HAP-1 (cell line): Measurements from ENCODE around the gene ADORA3.

Source experiments
- DNase-seq, 2 experiments: peaks; one replicate each; pipeline ENCODE4 v3.0.0-alpha.2; 2016 to 2020; ENCODE audit warnings: low spot score in 2 of 2
- H3K27me3 ChIP-seq: fragments of 250-450 bp; sonication (Bioruptor Pico); 2 replicates; pipeline ENCODE4 v1.5.1; 2020; ENCODE audit warnings: low read depth, mild to moderate bottlenecking, moderate library complexity
- H3K36me3 ChIP-seq: fragments of 250-450 bp; sonication (Bioruptor Pico); replicated peaks from 2 replicates; pipeline ENCODE4 v1.5.1; 2020; ENCODE audit warnings: mild to moderate bottlenecking
- H3K4me1 ChIP-seq: fragments of 250-450 bp; sonication (Bioruptor Pico); 2 replicates; pipeline ENCODE4 v1.5.1; 2020; ENCODE audit warnings: mild to moderate bottlenecking
- H3K4me3 ChIP-seq: fragments of 250-450 bp; sonication (Bioruptor Pico); 2 replicates; pipeline ENCODE4 v1.5.1; 2020; ENCODE audit warnings: mild to moderate bottlenecking, moderate library complexity
- H3K9me3 ChIP-seq: fragments of 250-450 bp; sonication (Bioruptor Pico); 2 replicates; pipeline ENCODE4 v1.5.1; 2020; ENCODE audit warnings: mild to moderate bottlenecking, moderate library complexity
- in situ Hi-C: fragments of 300-500 bp; cut with MboI; formaldehyde crosslinking; loops from 3 replicates; pipeline ENCODE4 v1.14.3; 2020; ENCODE audit warnings: low sequenced_read_pairs, inconsistent platforms, mixed read lengths

The ADORA3 gene

DNA sequence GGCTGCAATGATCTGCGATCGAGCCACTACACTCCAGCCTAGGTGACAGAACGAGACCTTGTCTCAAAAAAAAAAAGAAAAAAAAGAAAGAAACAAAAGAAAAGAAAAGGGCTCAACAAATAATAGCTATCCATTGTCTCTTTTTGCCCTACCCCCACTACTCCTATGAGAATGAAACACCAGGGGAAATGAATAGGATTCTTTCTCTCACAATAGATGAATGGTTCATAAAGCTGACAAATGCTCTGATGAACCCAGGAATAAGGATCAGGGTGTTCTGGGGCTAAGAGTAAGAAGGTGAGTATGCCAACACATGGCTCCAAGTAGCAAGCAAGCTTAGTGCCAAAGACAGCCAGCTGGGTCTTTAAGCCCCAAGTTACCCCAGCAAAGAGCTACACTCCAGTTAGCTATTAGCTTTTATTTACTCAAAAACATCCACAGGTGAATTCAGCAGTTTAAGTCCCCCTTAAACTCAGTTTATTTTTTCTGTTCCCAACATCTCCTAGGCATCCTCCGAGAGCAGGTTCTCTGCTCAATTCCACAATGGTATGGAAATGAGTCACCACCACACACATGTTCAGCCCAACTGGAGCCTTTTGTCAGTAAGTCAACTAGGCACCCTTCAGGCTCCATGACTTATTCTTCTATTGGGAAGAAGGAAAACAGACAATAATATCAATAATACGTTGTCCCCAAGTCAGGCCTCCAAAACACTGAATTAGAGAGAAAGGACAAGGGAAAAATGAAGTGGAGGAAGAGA lies 4.2 kb downstream of the ADORA3 start:
- in situ Hi-C loops, result no loop called here
- Histone ChIP-seq H3K4me3 (no peak overlapping the region), H3K27me3 (no peaks in the 10 kb centered on the region; the same call in 1 of the 2 replicates), H3K9me3 (no peaks in the 10 kb centered on the region), H3K36me3 (no peaks in the 10 kb centered on the region), H3K4me1 (no peaks in the 10 kb centered on the region)
- no peak for DNase-seq

DNA sequence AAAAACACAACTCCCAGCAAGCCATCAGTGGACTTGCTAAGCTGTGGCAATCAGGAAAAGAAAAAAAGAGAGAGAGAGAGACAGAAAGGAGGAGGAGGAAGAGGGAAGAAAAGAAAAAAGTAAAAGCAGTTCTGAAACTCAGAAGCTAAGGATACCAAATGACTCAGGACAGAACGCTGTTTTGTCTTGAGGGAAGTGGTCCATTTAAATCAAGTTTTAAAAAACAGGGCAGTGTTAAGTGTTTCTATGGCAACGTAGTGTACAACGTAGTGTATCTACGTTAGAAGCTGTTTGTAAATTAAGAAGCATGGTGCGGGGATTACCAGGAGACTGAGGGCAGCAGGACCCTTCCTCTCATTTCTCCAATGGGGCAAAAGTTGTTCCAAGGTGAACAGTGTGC lies 5.8 kb downstream of the ADORA3 start:
- no peak for DNase-seq
- Histone ChIP-seq H3K4me3 (no peak overlapping the region), H3K36me3 (no peaks in the 10 kb centered on the region)

DNA sequence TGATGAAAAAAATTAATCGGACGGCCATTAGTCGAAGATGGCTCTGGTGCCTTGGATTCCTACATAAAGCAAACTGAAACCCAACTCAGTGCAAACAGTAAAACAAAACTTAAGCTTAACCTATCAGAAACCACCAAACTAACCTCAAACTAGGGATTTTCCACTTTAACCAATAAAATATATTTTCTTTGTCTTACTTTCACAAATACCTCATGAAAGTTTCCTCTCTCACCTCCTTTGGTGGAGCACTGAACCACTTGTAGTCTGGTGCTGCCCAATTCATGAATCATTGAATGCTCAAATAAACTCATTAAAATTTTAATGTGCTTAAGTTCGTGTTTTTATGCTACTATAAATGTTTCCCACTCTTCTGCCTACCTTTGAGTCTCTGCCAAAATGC lies 7.0 kb downstream of the ADORA3 start:
- Histone ChIP-seq H3K36me3 (no peaks in the 10 kb centered on the region), H3K9me3 (no peaks in the 10 kb centered on the region), H3K4me3 (no peak overlapping the region), H3K4me1 (no peaks in the 10 kb centered on the region), H3K27me3 (no peaks in the 10 kb centered on the region)
- DNase-seq, result no peak
- in situ Hi-C loops, result no loop called here

More for the DNA sequence above, 5.8 kb downstream of the ADORA3 start:
- H3K4me1 ChIP-seq, result no peaks in the 10 kb centered on the region
- in situ Hi-C loops, result no loop called here
- H3K9me3 ChIP-seq, result no peaks in the 10 kb centered on the region
- no peaks in the 10 kb centered on the region for H3K27me3 ChIP-seq

DNA sequence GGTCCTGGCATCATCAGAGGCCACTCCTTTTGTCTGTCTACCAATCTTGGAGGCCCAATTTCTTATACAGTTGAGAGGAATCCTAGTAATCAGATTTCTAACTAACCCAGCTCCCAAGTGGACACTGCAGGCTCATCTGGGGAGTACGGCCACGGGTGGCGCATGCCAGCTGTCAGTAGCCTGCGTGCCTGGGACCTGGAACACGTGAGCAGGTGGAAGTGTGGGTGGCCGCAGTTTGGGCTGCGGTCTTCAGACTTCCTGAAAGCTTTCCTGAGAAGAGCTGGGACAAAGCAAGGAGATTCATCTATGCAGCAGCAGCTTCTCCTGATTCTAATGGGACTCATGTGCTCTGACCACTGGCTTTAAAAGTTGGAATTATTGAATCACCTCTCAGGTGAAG lies 12.4 kb downstream of the ADORA3 start:
- in situ Hi-C loops, result no loop called here
- Histone ChIP-seq H3K9me3 (no peaks in the 10 kb centered on the region), H3K4me3 (no peak overlapping the region), H3K4me1 (no peaks in the 10 kb centered on the region), H3K36me3 (no peaks in the 10 kb centered on the region), H3K27me3 (no peaks in the 10 kb centered on the region)
- DNase-seq, result no peak

DNA sequence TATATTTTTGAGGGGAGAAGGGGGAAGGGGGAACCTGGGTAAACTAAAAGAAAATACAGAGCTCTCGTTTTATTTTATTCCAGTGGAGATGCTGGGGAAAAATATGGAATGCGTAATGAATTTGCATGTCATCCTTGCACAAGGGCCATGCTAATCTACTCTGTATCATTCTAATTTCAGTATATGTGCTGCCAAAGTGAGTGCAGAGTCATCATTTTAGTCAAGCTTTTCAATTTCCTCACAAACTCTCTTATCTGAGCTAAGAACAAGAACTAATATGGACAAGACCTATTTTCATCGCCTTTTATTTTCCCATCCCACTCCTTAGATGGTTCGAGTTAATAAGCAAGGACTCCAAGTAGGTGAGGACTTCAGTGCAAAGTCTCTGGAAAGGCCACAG lies 13.2 kb downstream of the ADORA3 start:
- no peaks in the 10 kb centered on the region for H3K4me1 ChIP-seq
- no peaks in the 10 kb centered on the region for H3K27me3 ChIP-seq
- H3K4me3 ChIP-seq, result no peak overlapping the region
- no peak for DNase-seq
- in situ Hi-C loops, result no loop called here
- H3K36me3 ChIP-seq, result no peaks in the 10 kb centered on the region
- no peaks in the 10 kb centered on the region for H3K9me3 ChIP-seq

DNA sequence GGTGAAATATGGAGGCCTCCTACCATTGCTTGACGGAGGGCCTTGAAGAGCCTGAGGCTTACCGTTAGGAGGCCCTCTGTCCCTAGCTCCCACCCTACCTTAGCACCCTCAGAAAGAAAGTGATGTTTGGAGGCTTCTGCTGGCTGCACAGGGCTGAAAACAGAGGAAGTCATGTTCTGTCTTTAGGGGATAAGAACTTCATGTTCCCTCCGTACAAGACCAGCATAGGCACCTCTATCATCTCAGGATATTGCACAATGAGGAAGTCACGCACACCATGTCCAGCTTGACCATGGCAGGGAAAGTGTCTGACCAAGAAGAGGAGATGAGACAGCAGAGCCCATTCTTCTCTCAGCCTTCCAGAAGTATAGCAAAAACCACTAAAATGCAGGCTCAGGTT lies 13.8 kb downstream of the ADORA3 start:
- H3K9me3 ChIP-seq, result no peaks in the 10 kb centered on the region
- H3K4me3 ChIP-seq, result no peak overlapping the region
- DNase-seq, result no peak
- in situ Hi-C loops, result no loop called here
- no peaks in the 10 kb centered on the region for H3K36me3 ChIP-seq
- no peaks in the 10 kb centered on the region for H3K4me1 ChIP-seq
- no peaks in the 10 kb centered on the region for H3K27me3 ChIP-seq

DNA sequence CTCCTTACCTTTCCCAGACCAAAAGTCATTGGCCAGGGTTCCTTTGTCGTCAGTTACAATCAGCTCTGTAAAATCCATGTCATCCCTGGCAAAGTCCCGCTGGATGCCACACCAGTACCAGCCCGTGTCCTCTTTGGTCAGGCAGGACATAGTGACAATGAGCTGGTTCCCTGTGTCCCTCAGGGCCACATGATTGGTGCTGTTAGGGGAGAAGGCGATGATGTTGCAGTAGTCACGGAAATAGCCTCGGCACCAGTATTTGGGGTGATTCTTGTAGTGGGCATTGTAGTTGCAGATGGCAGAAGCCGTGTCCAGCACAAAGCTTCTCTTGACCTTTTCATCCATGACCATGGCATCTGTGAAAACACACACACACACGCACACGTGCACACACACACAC lies 14.8 kb downstream of the ADORA3 start:
- Histone ChIP-seq H3K4me1 (no peaks in the 10 kb centered on the region), H3K9me3 (no peaks in the 10 kb centered on the region), H3K27me3 (no peaks in the 10 kb centered on the region), H3K36me3 (no peaks in the 10 kb centered on the region), H3K4me3 (no peak overlapping the region)
- DNase-seq, result no peak
- in situ Hi-C loops, result no loop called here

DNA sequence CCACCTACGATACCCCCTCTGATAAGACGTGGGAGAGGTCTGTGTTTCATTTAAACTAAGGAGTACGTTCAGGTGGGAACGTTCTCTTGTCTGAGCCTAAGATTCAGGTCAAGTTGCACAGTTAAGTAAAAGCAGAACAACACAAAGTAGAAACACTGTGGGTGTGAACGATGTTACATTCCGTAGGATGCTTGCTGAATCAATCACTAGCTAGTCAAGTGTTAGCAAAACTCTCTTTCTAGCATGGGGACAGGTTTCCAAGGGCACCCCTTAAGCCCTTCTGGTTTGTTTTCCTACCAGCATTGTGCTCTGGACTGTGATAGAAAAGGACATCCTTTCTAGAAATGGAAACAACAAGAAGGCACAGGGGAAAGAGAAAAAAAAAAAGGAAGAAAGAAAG lies 16.3 kb downstream of the ADORA3 start:
- H3K4me3 ChIP-seq, result no peak overlapping the region
- no peaks in the 10 kb centered on the region for H3K36me3 ChIP-seq
- in situ Hi-C loops, result no loop called here
- no peak for DNase-seq
- no peaks in the 10 kb centered on the region for H3K27me3 ChIP-seq
- no peaks in the 10 kb centered on the region for H3K9me3 ChIP-seq
- no peaks in the 10 kb centered on the region for H3K4me1 ChIP-seq

DNA sequence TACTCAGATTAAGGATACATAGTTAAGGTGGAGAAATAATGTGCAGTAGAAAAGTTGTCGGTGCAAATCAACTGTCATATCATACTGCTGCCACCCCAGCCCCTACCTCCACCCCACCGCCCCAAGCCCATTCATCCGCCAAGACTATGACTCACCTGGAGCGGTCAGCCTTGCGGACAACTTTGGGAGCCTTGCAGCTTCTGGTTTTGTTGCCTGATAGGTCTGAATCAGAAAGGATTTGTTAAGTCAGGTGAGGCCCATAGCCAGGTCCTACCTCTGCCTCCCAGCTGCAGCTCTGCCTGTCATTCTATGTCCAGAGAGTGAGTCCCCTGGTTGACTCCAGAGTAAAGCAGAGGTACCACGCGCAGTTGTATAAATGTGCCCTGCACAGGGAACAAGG lies 17.0 kb downstream of the ADORA3 start:
- Histone ChIP-seq H3K36me3 (no peaks in the 10 kb centered on the region), H3K4me1 (no peaks in the 10 kb centered on the region), H3K9me3 (no peaks in the 10 kb centered on the region), H3K27me3 (0 out of 2 replicates have a peak, but pooled peaks cover 2% of the 10 kb centered on the region), H3K4me3 (no peak overlapping the region)
- DNase-seq, result no peak
- in situ Hi-C loops, result no loop called here

DNA sequence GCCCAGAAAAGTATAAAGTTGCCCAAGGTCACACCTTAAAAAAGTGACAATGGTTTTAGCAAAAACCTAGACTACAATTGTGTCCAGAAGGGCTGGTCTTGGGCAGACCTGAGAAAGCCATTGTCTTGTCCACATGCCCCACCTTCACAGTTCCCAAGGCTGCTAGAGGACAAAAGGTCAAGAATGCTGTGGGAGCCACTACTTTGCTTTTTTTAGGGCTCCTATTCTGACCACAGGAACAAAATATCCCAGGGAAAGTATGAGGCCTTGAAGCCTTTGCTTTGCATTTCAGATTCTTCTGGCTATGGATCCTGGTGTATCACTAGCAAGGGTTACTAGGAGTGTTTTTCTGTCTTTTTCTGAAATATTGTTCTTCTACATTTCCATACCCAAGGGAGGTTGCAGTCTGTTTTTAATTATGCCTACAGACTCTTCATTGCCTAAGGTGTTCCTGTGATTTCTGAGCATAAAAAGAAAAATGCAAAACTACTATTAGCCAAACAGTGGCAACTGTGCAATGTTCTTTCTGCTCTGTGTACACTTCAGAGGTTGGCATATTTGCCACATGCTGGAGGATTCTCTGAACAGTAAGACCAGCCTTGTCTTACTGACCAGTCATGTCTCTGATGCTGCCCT lies 18.9 kb downstream of the ADORA3 start:
- Histone ChIP-seq H3K4me3 (no peak overlapping the region), H3K9me3 (no peaks in the 10 kb centered on the region), H3K4me1 (no peaks in the 10 kb centered on the region), H3K27me3 (0 out of 2 replicates have a peak, but pooled peaks cover 2% of the 10 kb centered on the region), H3K36me3 (no peaks in the 10 kb centered on the region)
- in situ Hi-C loops, result no loop called here
- no peak for DNase-seq

DNA sequence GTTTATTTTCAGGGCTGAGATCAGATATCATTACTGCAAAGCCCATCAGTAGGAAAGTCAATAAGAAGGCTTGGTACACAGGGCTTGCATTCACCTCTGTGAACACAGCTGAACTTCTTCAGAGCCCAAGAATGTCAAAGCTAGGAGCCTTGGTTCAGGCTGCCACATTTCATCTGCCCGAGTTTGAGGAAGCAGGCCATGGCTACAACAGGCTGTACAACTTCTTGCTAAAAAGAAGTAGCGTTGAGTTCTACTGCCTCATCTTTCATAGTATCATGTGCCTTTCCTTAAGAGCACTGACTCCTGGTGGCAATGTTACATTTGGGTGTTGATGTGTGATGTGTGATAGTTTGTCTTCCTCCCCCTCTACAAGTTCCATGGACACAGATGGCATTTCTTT lies 19.6 kb downstream of the ADORA3 start:
- H3K4me1 ChIP-seq, result no peaks in the 10 kb centered on the region
- H3K9me3 ChIP-seq, result no peaks in the 10 kb centered on the region
- DNase-seq, result no peak
- in situ Hi-C loops, result no loop called here
- no peaks in the 10 kb centered on the region for H3K36me3 ChIP-seq
- H3K27me3 ChIP-seq, result 0 out of 2 replicates have a peak, but pooled peaks cover 2% of the 10 kb centered on the region
- H3K4me3 ChIP-seq, result no peak overlapping the region

DNA sequence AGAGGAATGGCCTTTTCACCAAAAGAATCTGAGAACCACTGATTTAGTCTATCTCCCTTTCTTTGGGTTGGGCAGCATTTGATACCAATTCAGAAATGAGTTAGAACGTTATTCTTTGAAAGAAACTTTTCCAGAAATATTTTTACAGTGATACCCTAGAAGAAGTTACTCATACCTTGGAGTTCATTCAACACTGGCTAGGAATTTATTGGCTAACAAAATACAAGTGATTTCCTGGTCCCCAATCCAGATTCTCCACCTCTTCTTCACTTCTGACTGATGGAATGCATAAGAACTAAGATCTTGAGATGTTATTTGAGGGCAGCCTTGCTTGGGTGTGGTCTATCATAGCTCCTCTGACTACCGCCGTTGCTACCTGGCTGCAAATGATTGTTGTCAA lies 20.3 kb downstream of the ADORA3 start:
- 0 out of 2 replicates have a peak, but pooled peaks cover 2% of the 10 kb centered on the region for H3K27me3 ChIP-seq
- in situ Hi-C loops, result no loop called here
- no peaks in the 10 kb centered on the region for H3K36me3 ChIP-seq
- no peak for DNase-seq
- no peak overlapping the region for H3K4me3 ChIP-seq
- H3K4me1 ChIP-seq, result no peaks in the 10 kb centered on the region
- no peaks in the 10 kb centered on the region for H3K9me3 ChIP-seq

DNA sequence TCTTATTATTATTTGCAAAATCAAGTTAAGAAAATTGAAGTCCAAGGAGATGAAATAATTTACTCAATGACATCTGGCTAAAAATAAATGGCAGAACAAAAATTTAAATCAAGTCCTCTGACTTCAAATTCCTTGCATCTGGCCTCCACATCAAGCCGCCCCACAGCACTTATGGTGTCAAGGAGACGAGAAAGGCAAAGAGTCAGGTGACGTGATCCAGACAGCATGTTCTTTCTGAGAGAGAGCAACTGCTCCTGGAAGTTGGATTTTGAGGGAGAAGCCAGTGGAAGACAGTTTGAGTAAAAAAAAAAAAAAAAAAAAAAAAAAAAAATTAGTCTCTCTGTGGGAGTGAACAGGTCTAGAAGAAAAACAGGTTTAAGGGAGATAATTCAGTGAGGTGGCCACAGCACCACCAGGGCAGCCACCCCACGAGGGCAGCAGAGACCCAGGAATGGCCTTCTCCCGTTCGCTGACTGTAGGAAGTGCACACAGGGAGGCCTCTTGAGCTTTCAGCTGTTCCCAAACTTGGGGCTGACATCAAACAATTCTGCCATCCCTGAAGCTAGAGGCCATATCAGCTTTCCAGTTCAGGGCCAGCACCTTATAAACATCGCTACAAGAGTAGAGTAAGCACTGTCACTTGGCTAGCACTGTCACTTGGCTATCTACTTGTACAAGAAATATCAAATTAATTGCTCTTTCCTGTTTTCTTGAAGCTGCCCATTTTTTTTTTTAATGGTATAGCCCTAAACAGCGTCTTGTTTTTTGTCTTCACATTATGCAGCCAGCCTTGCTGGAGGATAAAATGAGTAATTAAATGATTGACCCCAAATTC lies 21.8 kb downstream of the ADORA3 start:
- Histone ChIP-seq H3K27me3 (0 out of 2 replicates have a peak, but pooled peaks cover 2% of the 10 kb centered on the region), H3K9me3 (no peaks in the 10 kb centered on the region), H3K4me3 (no peak overlapping the region), H3K4me1 (no peaks in the 10 kb centered on the region), H3K36me3 (no peaks in the 10 kb centered on the region)
- peak; percentile 8 to 63 for DNase-seq
- in situ Hi-C loops, result no loop called here

DNA sequence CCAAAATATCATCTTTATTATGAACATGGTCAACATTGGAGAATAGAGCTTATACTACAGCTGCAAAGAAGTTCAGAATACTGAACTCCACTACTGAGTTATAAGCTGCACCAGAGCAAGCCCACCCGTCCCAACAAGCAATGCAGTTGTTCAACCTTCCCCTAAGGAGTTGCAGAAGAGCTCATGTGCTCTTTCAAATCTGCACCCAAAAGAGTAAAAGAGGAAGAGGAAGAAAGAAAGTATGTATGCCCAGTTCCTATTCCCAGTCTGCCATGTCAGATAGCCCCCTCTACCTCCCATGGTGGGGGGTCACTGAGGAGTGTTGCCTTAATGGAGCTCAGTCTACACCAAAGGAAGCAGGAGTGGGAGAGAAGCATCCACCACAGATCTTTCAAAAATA lies 22.8 kb downstream of the ADORA3 start:
- Histone ChIP-seq H3K27me3 (0 out of 2 replicates have a peak, but pooled peaks cover 2% of the 10 kb centered on the region), H3K4me3 (no peak overlapping the region), H3K4me1 (no peaks in the 10 kb centered on the region), H3K36me3 (no peaks in the 10 kb centered on the region), H3K9me3 (no peaks in the 10 kb centered on the region)
- in situ Hi-C loops, result no loop called here
- no peak for DNase-seq
